HL-60/S4 treated with retinoic acid at 250 ng/mL for 4 days and 3 days (cell line): ENCODE measurements around the gene TDRD3.

Source experiments
- in situ Hi-C: fragments of 300-500 bp; cut with MboI; formaldehyde crosslinking; loops from 2 replicates; pipeline ENCODE4 v1.7.0; 2022; ENCODE audit warnings: low sequenced_read_pairs

Gene TDRD3

GRCh38 chr13:60572003-60572798 is 175.2 kb downstream of the TDRD3 start:
- in situ Hi-C loops = no loop called here

GRCh38 chr13:60572855-60573254 is 175.8 kb downstream of the TDRD3 start:
- in situ Hi-C loops = no loop called here

GRCh38 chr13:60574735-60575134 is 177.7 kb downstream of the TDRD3 start:
- in situ Hi-C loops = no loop called here

- in situ Hi-C loops = no loop called here
Measured at GRCh38 chr13:60575142-60575541, 178.1 kb downstream of the TDRD3 start.

GRCh38 chr13:60577761-60578160 is 180.7 kb downstream of the TDRD3 start:
- in situ Hi-C loops = no loop called here

- in situ Hi-C loops = no loop called here
Measured at GRCh38 chr13:60583196-60583888, 186.3 kb downstream of the TDRD3 start.

- in situ Hi-C loops = no loop called here
Measured at GRCh38 chr13:60583911-60584753, 187.1 kb downstream of the TDRD3 start.

GRCh38 chr13:60584976-60585375 is 188.0 kb downstream of the TDRD3 start:
- in situ Hi-C loops = no loop called here

- in situ Hi-C loops = no loop called here
Measured at GRCh38 chr13:60590800-60591747, 194.1 kb downstream of the TDRD3 start.

- in situ Hi-C loops = no loop called here
Measured at GRCh38 chr13:60603049-60603448, 206.0 kb downstream of the TDRD3 start.

GRCh38 chr13:60604058-60604457 is 207.0 kb downstream of the TDRD3 start:
- in situ Hi-C loops = no loop called here

GRCh38 chr13:60608954-60609353 is 211.9 kb downstream of the TDRD3 start:
- in situ Hi-C loops = no loop called here

GRCh38 chr13:60611523-60611922 is 214.5 kb downstream of the TDRD3 start:
- in situ Hi-C loops = no loop called here

- in situ Hi-C loops = no loop called here
Measured at GRCh38 chr13:60612593-60612992, 215.6 kb downstream of the TDRD3 start.

GRCh38 chr13:60613080-60613479 is 216.1 kb downstream of the TDRD3 start:
- in situ Hi-C loops = no loop called here

- in situ Hi-C loops = no loop called here
Measured at GRCh38 chr13:60617991-60618733, 221.1 kb downstream of the TDRD3 start.

GRCh38 chr13:60619461-60619860 is 222.4 kb downstream of the TDRD3 start:
- in situ Hi-C loops = no loop called here

GRCh38 chr13:60620611-60621395 is 223.8 kb downstream of the TDRD3 start:
- in situ Hi-C loops = no loop called here

GRCh38 chr13:60623151-60623550 is 226.1 kb downstream of the TDRD3 start:
- in situ Hi-C loops = no loop called here
